Kidney (tissue), 14 donors: ENCODE measurements around the gene UBN1. TPM values are rescaled to one million over a fixed set of nuclear protein-coding genes. Genes with fewer than 3 reads are reported as not detected.

Source experiments
- DNase-seq, 5 donors: peaks; one replicate each; pipeline ENCODE4 v3.0.0-alpha.2; 2013 to 2020
- FAIRE-seq: peaks from 2 replicates; lab custom pipeline; 2012; peaks lifted over from hg19 to GRCh38; lab: Jason Lieb, UNC
- H3K27ac ChIP-seq, 2 donors: one replicate each; pipeline ENCODE4 v1.7.0; 2013; ENCODE audit warnings: low read depth in 2 of 2, low read length in 2 of 2, inconsistent platforms in 1 of 2
- H3K27me3 ChIP-seq: one replicate; pipeline ENCODE4 v1.7.1; 2013; ENCODE audit warnings: low read length, inconsistent platforms; ENCODE audit not compliant: control insufficient read depth, insufficient read depth
- H3K36me3 ChIP-seq, 3 donors: one replicate each; pipeline versions ENCODE4 v1.7.0 to v1.7.1; 2013; ENCODE audit warnings: low read length in 3 of 3, control low read depth in 1 of 3, inconsistent platforms in 1 of 3; ENCODE audit not compliant: insufficient read depth in 3 of 3, control insufficient read depth in 2 of 3
- H3K4me1 ChIP-seq, 3 donors: one replicate each; pipeline versions ENCODE4 v1.7.0 to v1.7.1; 2013; ENCODE audit warnings: low read length in 3 of 3, inconsistent platforms in 1 of 3, low read depth in 1 of 3; ENCODE audit not compliant: control insufficient read depth in 2 of 3, insufficient read depth in 2 of 3
- H3K4me3 ChIP-seq, 3 donors: one replicate each; pipeline versions ENCODE4 v1.7.0 to v1.8.1; 2013; ENCODE audit warnings: low read length in 3 of 3, control low read depth in 1 of 3, inconsistent platforms in 1 of 3
- H3K9ac ChIP-seq, 3 donors: one replicate each; pipeline versions ENCODE4 v1.7.0 to v1.7.1; 2013; ENCODE audit warnings: low read length in 3 of 3, control low read depth in 1 of 3, inconsistent platforms in 1 of 3
- H3K9me3 ChIP-seq, 3 donors: one replicate each; pipeline versions ENCODE4 v1.7.0 to v1.7.1; 2013; ENCODE audit warnings: low read length in 3 of 3, control low read depth in 1 of 3, inconsistent platforms in 1 of 3; ENCODE audit not compliant: control insufficient read depth in 2 of 3, insufficient read depth in 1 of 3
- CTCF ChIP-seq: IDR thresholded peaks from 3 replicates; pipeline ENCODE4 v1.5.1; 2012; ENCODE audit warnings: mild to moderate bottlenecking, moderate library complexity, borderline replicate concordance; ENCODE audit not compliant: insufficient read depth; ENCODE audit errors: extremely low read depth
- intact Hi-C: fragments of 100-400 bp; cut with DNase I; formaldehyde crosslinking; loops from one replicate; pipeline ENCODE4 v1.11.1; 2022
- polyA plus RNA-seq: library from polyadenylated mRNA; stranded (reverse); fragments of 350-450 nt; fragmentation: Illumina TruSeq; extraction: RNeasy Lipid Tissue Mini Kit (QIAGEN cat#74804); gene quantifications from one replicate; pipeline ENCODE4 v1.2.3, GENCODE V29; 2014; ENCODE audit warnings: low read depth, low replicate concordance; ENCODE audit not compliant: insufficient read depth
- total RNA-seq: library from RNA; stranded (reverse); fragmentation: NEBNext Ultra II Directional; extraction: Animal tissue kit (Norgen Biotek cat#: 25700); gene quantifications from one replicate; pipeline ENCODE4 v1.2.1, GENCODE V29; 2021
- donor health status: control.
- donor health status: control.
- donor health status: control.
- donor health status: control.
- donor health status: control.
- donor health status: DM: yes; HTN: yes; CAD: no.
- donor health status: Normal renal cell carcinoma (clear cell type).

Gene UBN1
- total and polyA plus RNA-seq, 2 donors from 2014 or later = 6.1 to 28.6 TPM

GRCh38 chr16:4852221-4852872 is 5.1 kb downstream of the UBN1 start:
- no peaks in the 10 kb centered on the region for H3K9me3 ChIP-seq
- DNase-seq (no peak), FAIRE-seq (no peak)
- H3K36me3 ChIP-seq = peaks cover 0 to 26% (median 12%) of the 10 kb centered on the region in 3 donors
- no peak for TF ChIP-seq CTCF
- intact Hi-C loops = no loop called here
- no peak overlapping the region for H3K27ac ChIP-seq
- H3K27me3 ChIP-seq = no peaks in the 10 kb centered on the region
- peaks cover 0 to 11% (median 4%) of the 10 kb centered on the region in 3 donors for H3K4me1 ChIP-seq
- no peak overlapping the region for H3K4me3 ChIP-seq
- H3K9ac ChIP-seq = no peak overlapping the region

- intact Hi-C loops = no loop called here
- no peaks in the 10 kb centered on the region for H3K9me3 ChIP-seq
- no peaks in the 10 kb centered on the region for H3K4me1 ChIP-seq
- TF ChIP-seq CTCF = no peak
- H3K27me3 ChIP-seq = no peaks in the 10 kb centered on the region
- peaks cover 4 to 52% (median 35%) of the 10 kb centered on the region in 3 donors for H3K36me3 ChIP-seq
- H3K4me3 ChIP-seq = no peak overlapping the region
- H3K27ac ChIP-seq = no peak overlapping the region
- DNase-seq (no peak), FAIRE-seq (no peak)
- H3K9ac ChIP-seq = no peak overlapping the region
These were observed 8.1 kb downstream of the UBN1 start for GRCh38 chr16:4855371-4855770.

GRCh38 chr16:4855804-4856203 is 8.5 kb downstream of the UBN1 start:
- FAIRE-seq = no peak
- H3K9me3 ChIP-seq = no peaks in the 10 kb centered on the region
- H3K27ac ChIP-seq = no peak overlapping the region
- peaks cover 4 to 56% (median 38%) of the 10 kb centered on the region in 3 donors for H3K36me3 ChIP-seq
- no peaks in the 10 kb centered on the region for H3K4me1 ChIP-seq
- H3K9ac ChIP-seq = no peak overlapping the region
- H3K27me3 ChIP-seq = no peaks in the 10 kb centered on the region
- no peak for DNase-seq
- no peak for TF ChIP-seq CTCF
- H3K4me3 ChIP-seq = no peak overlapping the region
- intact Hi-C loops = no loop called here
